Calu3 (cell line): ENCODE results near the gene FEN1. TPM values are rescaled to one million over a fixed set of nuclear protein-coding genes. Genes with fewer than 3 reads are reported as not detected.

Experiments used
- BruUV-seq: library from RNA; stranded (reverse); fragments of 400-500 nt; replicated peaks from 2 replicates; lab custom pipeline; 2021; lab: Mats Ljungman, UMichigan
- CTCF ChIA-PET: fragments of 300-600 bp; sonication (Branson Sonifier 250); formaldehyde crosslinking; loops from one replicate; lab custom pipeline; 2022; ENCODE audit warnings: antibody characterized with exemption; lab: Charles Lee
- DNase-seq: peaks from one replicate; pipeline ENCODE4 v3.0.0; 2022
- H3K27ac Mint-ChIP-seq: one replicate; pipeline ENCODE4 v1.8.0; 2022; ENCODE audit warnings: mixed read lengths; ENCODE audit not compliant: unreplicated experiment
- H3K27me3 Mint-ChIP-seq: one replicate; pipeline ENCODE4 v1.8.0; 2022; ENCODE audit warnings: mixed read lengths; ENCODE audit not compliant: unreplicated experiment
- H3K36me3 Mint-ChIP-seq: one replicate; pipeline ENCODE4 v1.8.0; 2022; ENCODE audit warnings: mild to moderate bottlenecking, moderate library complexity, mixed read lengths; ENCODE audit not compliant: insufficient read depth, unreplicated experiment
- H3K4me1 Mint-ChIP-seq: one replicate; pipeline ENCODE4 v1.8.0; 2022; ENCODE audit warnings: mild to moderate bottlenecking, low read depth, mixed read lengths; ENCODE audit not compliant: unreplicated experiment
- H3K4me3 Mint-ChIP-seq: one replicate; pipeline ENCODE4 v1.8.0; 2022; ENCODE audit warnings: mild to moderate bottlenecking, low read depth, moderate library complexity, mixed read lengths; ENCODE audit not compliant: unreplicated experiment
- H3K9me3 Mint-ChIP-seq: one replicate; pipeline ENCODE4 v1.8.0; 2022; ENCODE audit warnings: low read depth, mixed read lengths; ENCODE audit not compliant: unreplicated experiment
- intact Hi-C: fragments of 100-400 bp; cut with micrococcal nuclease; formaldehyde crosslinking; loops from one replicate; pipeline ENCODE4 v1.10.0; 2022; ENCODE audit not compliant: unreplicated experiment
- total RNA-seq: library from RNA; stranded (reverse); gene quantifications from 2 replicates; pipeline ENCODE4 v1.2.3, GENCODE V29; 2022
- TF ChIP-seq, protein P1 (sequence below): fragments of 200-600 bp; IDR thresholded peaks from one replicate; pipeline ENCODE4 v1.8.0; 2022; ENCODE audit warnings: antibody characterized with exemption; ENCODE audit not compliant: unreplicated experiment

The FEN1 gene
- total RNA-seq, 1 experiment from 2014 or later, result 72.4 TPM

DNA sequence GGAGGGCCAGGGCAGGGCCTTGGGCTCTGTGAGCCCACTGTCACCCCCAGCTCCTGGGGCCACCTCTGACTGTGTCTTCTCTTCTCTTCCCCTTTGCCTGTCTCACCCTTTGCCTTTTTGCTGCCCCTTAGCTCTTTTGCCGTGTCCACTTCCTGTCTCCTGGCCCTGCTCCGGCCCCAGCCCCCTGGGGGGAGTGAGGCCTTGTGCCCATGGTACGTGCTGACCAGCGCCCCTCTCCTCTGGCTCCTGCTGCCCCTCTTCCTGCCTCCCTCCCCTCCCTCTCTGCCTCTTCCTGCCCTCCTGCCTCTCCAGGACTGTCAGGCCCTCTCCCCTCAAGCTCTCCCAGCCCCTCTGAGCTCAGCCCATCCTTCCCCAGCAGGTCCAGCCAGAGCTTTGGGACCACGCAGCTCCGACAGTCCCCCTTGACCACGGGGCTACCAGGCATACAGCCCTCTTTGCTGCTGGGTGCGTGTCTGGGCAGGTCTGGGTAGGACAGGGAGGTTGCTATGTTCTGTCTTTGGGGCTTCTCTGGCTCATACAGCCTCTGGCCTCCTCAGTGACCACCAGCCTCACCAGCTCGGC, 12.0 kb upstream of the FEN1 start:
- Mint-ChIP-seq H3K27ac (no peak overlapping the region), H3K4me3 (no peak overlapping the region), H3K9me3 (no peaks in the 10 kb centered on the region), H3K36me3 (peaks cover 62% of the 10 kb centered on the region), H3K4me1 (no peaks in the 10 kb centered on the region), H3K27me3 (no peaks in the 10 kb centered on the region)
- TF ChIP-seq, protein P1, sequence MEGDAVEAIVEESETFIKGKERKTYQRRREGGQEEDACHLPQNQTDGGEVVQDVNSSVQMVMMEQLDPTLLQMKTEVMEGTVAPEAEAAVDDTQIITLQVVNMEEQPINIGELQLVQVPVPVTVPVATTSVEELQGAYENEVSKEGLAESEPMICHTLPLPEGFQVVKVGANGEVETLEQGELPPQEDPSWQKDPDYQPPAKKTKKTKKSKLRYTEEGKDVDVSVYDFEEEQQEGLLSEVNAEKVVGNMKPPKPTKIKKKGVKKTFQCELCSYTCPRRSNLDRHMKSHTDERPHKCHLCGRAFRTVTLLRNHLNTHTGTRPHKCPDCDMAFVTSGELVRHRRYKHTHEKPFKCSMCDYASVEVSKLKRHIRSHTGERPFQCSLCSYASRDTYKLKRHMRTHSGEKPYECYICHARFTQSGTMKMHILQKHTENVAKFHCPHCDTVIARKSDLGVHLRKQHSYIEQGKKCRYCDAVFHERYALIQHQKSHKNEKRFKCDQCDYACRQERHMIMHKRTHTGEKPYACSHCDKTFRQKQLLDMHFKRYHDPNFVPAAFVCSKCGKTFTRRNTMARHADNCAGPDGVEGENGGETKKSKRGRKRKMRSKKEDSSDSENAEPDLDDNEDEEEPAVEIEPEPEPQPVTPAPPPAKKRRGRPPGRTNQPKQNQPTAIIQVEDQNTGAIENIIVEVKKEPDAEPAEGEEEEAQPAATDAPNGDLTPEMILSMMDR, result no peak
- CTCF ChIA-PET, result no interaction called here
- BruUV-seq, result no TSS peak
- DNase-seq, result no peak
- intact Hi-C loops, result no loop called here

DNA sequence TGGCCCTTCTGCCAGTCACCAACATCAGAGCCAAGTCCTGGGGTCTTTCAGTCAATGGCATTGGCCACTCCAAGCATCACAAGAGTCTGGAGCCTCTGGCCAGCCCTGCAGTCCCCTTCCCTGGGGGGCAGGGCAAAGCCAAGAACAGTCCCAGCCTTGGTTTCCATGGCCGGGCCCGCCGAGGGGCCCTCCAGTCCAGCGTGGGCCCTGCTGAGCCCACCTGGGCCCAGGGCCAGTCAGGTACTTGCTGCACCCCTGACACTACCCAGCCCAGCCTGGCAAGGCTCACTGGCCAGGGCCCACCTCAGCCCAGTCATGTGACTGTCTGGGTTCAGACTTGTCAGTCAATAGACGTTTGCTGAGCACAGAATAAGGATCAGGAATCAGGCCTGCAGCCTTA, 11.1 kb upstream of the FEN1 start:
- intact Hi-C loops, result no loop called here
- CTCF ChIA-PET, result interaction anchor here (0.5 to 1.2 kb wide), 2 partner anchors 35 to 38 kb away, joined by 3 to 4 read pairs; no protein-coding TSS in a partner anchor

DNA sequence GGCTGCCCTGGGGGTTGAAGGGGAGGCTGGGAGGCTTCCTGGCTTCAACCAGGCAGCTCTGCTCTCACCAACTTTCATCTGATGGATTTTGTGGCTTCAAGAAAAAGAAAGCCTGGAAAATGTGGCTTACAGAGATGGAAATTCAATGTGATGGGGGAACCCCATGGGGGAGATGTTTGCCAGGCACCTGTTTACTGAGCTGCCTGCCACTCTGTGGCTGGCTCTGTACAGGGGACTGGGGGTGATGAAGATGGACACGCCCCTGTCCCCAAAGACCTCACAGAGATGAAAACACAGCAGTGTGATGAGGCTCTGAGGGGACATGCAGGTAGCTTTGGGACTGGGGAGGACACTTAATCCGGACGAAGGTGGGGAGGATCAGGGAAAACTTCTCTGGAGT, 10.4 kb upstream of the FEN1 start:
- peaks cover 67% of the 10 kb centered on the region for H3K36me3 Mint-ChIP-seq
- no peaks in the 10 kb centered on the region for H3K27me3 Mint-ChIP-seq
- H3K9me3 Mint-ChIP-seq, result no peaks in the 10 kb centered on the region
- TF ChIP-seq, protein P1, result no peak
- H3K4me1 Mint-ChIP-seq, result no peaks in the 10 kb centered on the region
- CTCF ChIA-PET, result interaction anchor here (1.2 kb wide), 1 partner anchor 38 kb away, joined by 4 read pairs; no protein-coding TSS in a partner anchor
- intact Hi-C loops, result no loop called here
- BruUV-seq, result no TSS peak
- no peak for DNase-seq
- no peak overlapping the region for H3K27ac Mint-ChIP-seq
- no peak overlapping the region for H3K4me3 Mint-ChIP-seq

More for the DNA sequence above, 11.1 kb upstream of the FEN1 start:
- Mint-ChIP-seq H3K4me3 (no peak overlapping the region), H3K27ac (no peak overlapping the region), H3K27me3 (no peaks in the 10 kb centered on the region), H3K4me1 (no peaks in the 10 kb centered on the region), H3K36me3 (peaks cover 62% of the 10 kb centered on the region), H3K9me3 (no peaks in the 10 kb centered on the region)
- no peak for DNase-seq
- BruUV-seq, result no TSS peak
- TF ChIP-seq, protein P1, result no peak

DNA sequence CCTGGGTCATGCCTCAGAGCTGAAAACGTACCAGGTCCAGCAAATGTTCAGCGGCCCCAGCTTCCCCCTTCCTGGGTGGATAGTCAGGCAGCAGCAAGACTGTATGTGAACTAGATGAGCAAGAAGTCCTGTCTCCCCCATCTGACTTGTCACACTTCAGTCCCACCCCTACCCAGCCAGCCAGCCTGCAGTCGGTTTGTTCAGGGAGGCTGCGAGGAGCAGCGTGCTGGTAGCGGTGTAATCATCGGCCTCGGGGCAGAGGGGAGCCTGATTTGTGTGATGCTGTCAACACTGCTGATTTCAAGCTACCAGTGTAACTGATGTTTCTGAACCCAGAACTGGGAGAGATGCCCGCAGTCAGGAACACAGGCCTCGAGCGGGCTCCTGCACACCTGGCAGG, 9.9 kb upstream of the FEN1 start:
- peaks cover 72% of the 10 kb centered on the region for H3K36me3 Mint-ChIP-seq
- no peaks in the 10 kb centered on the region for H3K4me1 Mint-ChIP-seq
- CTCF ChIA-PET, result interaction anchor here (0.6 to 1.2 kb wide), 2 partner anchors 20 to 39 kb away, joined by 3 to 4 read pairs; no protein-coding TSS in a partner anchor
- H3K27me3 Mint-ChIP-seq, result no peaks in the 10 kb centered on the region
- H3K27ac Mint-ChIP-seq, result peak overlapping the region; percentile 28
- intact Hi-C loops, result no loop called here
- H3K4me3 Mint-ChIP-seq, result no peak overlapping the region
- TF ChIP-seq, protein P1, result no peak
- no peak for DNase-seq
- no peaks in the 10 kb centered on the region for H3K9me3 Mint-ChIP-seq
- no TSS peak for BruUV-seq
